GM18873 (cell line): ENCODE measurements around the gene ASPSCR1.

ENCODE experiments used
- ATAC-seq: cut with Tn5 transposase; IDR thresholded peaks from one replicate; pipeline ENCODE4 v1.9.1; 2021; ENCODE audit warnings: mild to moderate bottlenecking, moderate library complexity, moderate number of reproducible peaks; ENCODE audit not compliant: unreplicated experiment, low FRiP score

ASPSCR1 gene, protein sequence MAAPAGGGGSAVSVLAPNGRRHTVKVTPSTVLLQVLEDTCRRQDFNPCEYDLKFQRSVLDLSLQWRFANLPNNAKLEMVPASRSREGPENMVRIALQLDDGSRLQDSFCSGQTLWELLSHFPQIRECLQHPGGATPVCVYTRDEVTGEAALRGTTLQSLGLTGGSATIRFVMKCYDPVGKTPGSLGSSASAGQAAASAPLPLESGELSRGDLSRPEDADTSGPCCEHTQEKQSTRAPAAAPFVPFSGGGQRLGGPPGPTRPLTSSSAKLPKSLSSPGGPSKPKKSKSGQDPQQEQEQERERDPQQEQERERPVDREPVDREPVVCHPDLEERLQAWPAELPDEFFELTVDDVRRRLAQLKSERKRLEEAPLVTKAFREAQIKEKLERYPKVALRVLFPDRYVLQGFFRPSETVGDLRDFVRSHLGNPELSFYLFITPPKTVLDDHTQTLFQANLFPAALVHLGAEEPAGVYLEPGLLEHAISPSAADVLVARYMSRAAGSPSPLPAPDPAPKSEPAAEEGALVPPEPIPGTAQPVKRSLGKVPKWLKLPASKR

DNA sequence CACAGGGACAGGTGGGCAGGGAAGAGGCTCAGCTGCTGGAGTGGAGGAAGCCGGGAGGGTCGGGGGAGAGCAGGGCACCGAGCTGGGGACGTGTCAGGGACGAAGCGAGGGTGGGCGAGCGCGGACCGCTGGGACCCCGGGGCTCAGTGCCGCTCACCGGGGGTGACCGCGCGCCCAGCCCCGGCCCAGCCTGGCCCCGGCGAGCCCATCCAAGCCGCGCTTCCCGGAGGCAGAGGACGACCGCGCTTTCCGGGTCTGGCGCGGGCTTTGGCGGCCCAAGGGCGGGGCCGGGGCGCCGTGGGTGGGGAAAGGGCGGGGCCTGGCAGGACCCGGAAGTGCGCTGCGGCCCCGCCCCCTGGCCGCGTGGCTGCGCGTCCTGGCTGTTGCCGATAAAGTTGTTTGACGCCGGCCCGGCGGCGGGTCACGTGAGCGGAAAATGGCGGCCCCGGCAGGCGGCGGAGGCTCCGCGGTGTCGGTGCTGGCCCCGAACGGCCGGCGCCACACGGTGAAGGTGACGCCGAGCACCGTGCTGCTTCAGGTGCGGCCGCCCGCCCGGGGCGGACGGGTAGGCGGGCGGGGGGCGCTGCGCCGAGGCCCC, at the start of gene ASPSCR1:
Gene ASPSCR1, plus strand, starts transcription at position 419 of the 598 bp plus-strand sequence. Its CDS starts 18 bp downstream, at position 437.
- peak; percentile 65 for ATAC-seq

DNA sequence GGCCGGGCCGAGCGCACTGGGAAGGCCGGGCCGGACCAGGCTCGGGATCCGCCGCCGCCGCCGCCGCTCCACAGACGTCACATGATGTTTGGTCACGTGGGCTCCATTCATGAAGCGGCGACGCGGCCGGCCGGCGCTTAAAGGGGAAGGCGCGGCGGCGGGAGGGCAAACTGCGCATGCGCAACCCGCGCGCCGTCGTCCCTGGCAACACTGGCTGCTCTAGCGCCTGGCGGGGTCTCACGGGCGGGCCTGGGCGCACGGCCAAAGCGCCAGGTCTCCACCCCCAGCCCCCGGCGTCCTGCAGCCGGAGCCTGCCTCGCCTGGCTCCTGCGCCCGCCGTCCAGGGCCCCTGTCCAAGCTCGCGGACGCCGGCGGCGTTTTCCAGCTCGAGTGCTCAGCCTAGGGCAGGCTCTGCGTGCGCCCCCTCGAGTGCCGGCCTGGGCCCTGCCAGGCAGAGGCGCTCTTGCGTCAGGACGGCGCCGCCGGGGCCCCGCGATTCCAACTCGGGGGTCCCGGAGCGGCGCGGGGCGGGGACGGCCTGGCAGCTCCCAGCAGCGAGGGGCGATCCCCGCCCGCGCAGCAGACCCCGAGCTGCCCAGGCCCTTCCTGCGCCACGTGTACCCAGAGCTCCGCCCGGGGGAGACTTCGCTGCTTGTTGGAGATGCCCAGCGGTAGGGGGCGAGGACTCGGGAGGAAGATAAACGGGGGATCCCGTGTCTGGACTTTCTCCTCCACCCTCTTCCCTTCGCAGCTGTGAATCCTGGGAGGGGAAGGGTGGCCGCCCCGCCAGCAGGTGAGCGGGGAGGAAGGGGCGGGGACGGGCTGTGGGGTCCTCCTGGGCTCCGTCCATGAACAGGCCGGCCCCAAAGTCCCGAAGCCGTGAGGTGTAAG, 49.5 kb upstream of the ASPSCR1 start, which contains the start of gene MAFG:
Gene MAFG, minus strand, starts transcription at position 83 of the 891 bp plus-strand sequence. CDS start 4,550 bp downstream, outside the sequence.
- ATAC-seq = peak; percentile 57

- ATAC-seq = no peak
Observed at GRCh38 chr17:81928544-81929252, 48.7 kb upstream of the ASPSCR1 start.

GRCh38 chr17:81929253-81930141, 47.9 kb upstream of the ASPSCR1 start:
- no peak for ATAC-seq

DNA sequence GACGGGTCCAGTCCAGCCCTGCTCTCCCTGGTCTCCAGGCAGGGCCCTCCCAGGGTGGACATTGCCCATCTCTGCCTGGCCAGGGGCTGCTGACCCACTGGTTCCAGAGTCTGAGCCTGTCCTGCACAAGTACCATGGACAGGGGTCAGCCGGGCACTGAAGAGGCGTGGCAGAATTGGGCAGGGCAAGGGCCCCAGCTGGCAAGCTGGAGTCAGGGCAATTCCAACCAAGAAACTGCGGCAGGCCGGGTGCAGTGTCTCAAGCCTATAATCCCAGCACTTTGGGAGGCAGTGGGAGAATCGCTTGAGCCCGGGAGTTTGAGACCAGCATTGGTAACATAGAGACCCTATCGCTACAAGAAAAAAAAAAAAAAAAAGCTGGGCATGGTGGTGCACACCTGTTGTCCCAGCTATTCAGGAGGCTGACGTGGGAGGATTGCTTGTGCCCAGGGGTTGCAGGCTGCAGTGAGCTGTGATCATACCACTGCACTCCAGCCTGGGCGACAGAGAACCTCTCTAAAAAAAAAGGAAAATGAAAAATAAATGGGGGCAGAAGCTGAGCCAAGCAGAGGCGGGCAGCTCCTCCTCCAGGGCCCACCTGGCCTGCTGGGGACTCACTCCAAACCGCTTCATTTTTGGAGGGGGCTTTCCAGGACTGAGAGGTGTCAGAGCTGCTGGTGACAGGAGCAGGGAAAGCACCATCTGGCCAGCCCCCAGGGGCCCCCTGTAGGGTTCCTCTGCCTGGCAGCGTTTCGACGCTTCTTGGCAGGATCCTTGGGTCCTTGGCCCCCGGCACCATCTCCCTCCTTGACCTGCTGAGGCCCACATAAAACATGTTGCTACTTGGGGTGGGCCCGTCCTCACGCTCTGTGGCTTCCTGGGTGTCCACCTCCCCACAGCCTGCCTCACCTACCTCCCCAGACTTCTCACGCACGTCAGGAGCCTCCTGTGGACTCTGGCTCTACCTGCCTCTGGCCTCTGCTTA, 47.0 kb upstream of the ASPSCR1 start:
- ATAC-seq = no peak

- no peak for ATAC-seq
Observed at GRCh38 chr17:81931189-81931556, 46.3 kb upstream of the ASPSCR1 start.

DNA sequence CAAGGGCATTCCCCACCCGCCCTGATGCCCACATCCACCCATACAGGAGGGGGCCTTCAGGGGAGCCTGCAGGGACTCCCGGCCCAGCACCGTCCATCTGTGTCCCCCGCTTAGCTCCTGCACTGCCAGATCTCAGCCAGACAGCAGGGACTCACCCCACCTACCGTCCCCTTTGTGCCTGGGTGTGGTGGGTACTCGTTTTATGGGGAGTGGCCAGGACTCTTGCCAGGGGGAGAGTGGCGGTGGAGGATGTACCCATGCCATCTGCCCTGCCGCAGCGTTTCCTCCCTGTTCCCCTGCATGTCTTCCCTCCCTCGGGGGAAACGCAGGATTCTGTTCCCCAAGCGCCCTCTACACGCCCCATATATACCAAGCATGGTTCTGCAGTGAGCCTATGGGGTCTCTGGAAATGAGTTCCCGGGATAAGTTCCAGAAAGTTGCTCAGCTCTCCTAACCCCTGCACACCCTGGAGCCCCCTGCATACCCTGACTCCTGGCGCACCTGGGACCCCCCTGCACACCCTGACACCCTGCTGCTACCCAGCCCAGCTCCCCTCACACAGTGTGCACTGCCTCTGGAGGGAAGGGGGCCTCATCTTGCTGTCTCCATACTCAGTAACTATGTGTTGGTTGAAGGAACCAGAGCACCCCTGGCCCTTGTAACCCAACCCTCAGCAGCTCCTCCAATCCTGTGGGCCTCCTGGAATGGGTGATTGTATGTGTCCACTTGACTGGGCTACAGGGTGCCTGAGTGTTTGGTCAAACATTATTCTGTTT, 45.7 kb upstream of the ASPSCR1 start:
- no peak for ATAC-seq

DNA sequence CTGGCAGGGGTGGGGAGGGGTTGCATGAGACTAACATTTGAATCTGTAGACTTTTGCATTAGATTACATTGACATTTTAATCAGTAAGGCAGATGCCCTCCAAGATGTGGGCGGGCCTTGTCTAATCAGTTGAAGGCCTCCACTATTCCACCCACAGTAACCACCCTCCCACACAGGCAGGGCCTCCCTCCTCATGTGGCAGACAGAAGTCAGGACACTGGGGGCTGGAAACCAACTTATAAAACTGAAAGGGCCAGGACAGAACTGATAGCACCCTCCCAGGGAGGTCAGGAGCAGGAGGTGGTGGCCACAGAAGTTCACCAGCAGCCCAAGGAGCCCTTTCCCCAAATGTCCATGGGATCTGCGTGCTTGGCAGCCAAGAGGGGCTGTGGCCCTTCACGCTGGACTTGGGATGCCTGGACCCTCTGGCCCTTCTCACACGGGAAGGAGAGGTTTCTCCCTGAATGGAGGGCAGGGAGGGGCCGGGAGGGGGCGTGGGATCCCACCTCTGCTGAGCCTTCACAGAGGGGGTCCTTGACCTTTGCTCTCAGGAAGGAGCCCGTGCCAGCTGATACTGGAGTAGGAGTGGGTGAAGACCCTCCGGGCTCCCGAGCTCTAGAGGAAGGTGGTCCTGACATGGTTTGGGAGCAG, 45.0 kb upstream of the ASPSCR1 start:
- ATAC-seq = no peak

DNA sequence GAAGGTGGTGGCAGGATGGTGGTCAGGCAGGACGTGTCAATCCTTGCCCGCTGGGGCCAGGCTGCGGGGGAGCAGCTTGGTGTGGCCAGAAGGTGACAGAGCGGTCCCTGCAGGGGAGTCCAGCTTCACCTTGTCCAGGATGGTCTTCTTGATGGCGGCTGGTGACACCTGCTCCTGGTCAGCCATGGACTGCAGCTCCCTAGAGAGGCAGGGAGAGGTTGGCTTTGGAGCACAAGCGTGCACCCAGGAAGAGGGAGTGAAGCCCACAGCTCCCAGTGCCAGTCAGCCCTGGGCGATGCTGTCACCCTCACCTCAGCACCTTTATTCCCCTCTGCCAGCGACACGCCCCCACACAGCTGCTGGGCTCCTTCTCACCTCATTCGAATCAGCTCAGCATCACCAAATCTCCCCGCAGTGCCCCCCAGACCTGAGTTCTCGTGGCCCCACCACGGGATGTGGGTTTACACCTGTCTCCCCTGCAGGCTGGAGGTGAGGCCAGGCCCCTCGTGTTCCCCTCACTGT, 44.2 kb upstream of the ASPSCR1 start:
- ATAC-seq = no peak

- ATAC-seq = no peak
Observed at GRCh38 chr17:81934098-81934757, 43.2 kb upstream of the ASPSCR1 start.

DNA sequence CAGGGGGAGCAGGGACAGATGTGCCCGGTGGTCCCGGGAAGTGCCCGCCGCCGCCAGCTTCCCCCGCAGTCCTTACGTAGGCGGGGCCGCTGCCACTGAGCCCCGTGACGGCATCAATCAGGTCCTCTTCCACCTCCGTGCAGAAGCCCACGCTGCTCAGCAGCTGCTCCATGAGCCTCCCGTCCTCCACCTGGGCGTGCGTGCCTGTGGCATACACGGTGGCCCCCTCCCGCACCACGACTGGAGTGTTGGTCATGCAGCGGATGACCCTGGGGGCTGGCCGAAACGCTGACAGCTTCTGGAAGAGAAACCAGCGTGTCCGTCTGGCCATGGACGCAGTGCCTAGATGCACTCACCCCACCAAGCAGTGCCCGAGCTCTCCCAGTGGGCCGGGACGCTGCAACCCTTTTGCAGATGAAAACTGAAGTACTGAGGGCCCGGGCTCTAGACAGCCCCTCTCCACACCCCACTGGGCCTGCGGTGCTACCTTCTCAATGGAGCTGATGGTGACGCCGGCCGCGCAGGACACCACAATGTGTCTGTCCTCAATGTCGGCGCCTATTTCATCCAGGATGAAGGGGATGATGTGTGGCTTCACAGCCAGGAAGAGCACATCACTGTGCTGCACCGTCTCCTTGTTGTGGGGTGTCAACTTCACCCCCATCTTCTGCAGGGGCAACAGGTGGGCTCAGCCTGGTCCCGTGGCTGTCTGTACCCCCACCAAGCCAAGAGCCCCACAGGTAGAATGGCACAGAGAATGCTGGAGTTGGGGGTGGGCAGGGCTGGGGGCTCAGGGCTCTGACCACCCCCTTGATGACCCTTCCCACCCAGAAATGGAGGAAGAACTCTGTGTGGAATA, 42.4 kb upstream of the ASPSCR1 start:
- ATAC-seq = no peak

DNA sequence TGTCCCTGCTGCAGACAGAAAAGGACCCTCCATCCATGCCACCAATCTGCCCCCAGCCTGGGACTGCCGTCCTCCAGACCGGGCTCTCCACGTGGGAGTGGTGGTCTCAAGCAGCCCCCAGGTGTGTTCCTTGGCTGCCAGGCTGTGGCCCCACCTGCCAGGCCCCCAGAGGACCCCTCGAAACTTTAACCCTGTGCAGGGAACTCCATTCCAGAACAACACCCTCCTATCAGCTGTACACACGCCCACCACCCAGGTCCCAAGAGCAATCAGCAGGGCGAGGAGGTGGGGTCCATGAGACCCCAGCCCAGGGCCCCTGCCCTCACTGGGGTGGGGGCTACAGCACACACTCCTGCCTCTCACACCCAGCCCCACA, 41.7 kb upstream of the ASPSCR1 start:
- ATAC-seq = no peak

- no peak for ATAC-seq
Observed at GRCh38 chr17:81939218-81939617, 38.2 kb upstream of the ASPSCR1 start.

GRCh38 chr17:81939881-81940385, 37.5 kb upstream of the ASPSCR1 start:
- no peak for ATAC-seq
